ENCODE measurements around the gene STYXL2. TPM values are rescaled to one million over a fixed set of nuclear protein-coding genes. Genes with fewer than 3 reads are reported as not detected.

Gene STYXL2
- total and polyA plus RNA-seq, 10 donors: not detected

- Histone ChIP-seq H3K4me1 (peaks cover 12 to 21% (median 18%) of the 10 kb centered on the region in 6 donors), H3K36me3 (no peaks in the 10 kb centered on the region), H3K27ac (no peak overlapping the region), H3K9me3 (no peaks in the 10 kb centered on the region), H3K4me3 (no peak overlapping the region), H3K27me3 (replicated peaks in 1 of 7) (peaks cover 0 to 5% (median 0%) of the 10 kb centered on the region in 7 donors)
- TF ChIP-seq POLR2AphosphoS5 (IDR thresholded peaks at IDR 0.05): no peak
- no peak for TF ChIP-seq POLR2A (IDR thresholded peaks at IDR 0.05)
- TF ChIP-seq CTCF (IDR thresholded peaks at IDR 0.05 in 8 of 11, conservative IDR thresholded peaks at IDR 0.05 in 3 of 11): no peak
- 87 to 94% (median 89%) methylated on average over 5 of the region's 5 CpGs for WGBS, 5 donors
- intact Hi-C loops (cut with DNase I; ENCODE audit: low total_unique reads): no loop called here
- no peak for DNase-seq
These were observed 9.2 kb downstream of the STYXL2 start for GRCh38 chr1:167102906-167103573.

GRCh38 chr1:167104256-167104633 is 10.4 kb downstream of the STYXL2 start:
- intact Hi-C loops (cut with DNase I; ENCODE audit: low total_unique reads): no loop called here
- H3K27ac ChIP-seq: no peak overlapping the region
- peaks cover 12 to 27% (median 19%) of the 10 kb centered on the region in 6 donors for H3K4me1 ChIP-seq
- no peaks in the 10 kb centered on the region for H3K9me3 ChIP-seq
- 13 to 33% (median 19%) methylated on average over 6 of the region's 6 CpGs for WGBS, 5 donors
- TF ChIP-seq POLR2AphosphoS5 (IDR thresholded peaks at IDR 0.05): no peak
- TF ChIP-seq CTCF (IDR thresholded peaks at IDR 0.05 in 8 of 11, conservative IDR thresholded peaks at IDR 0.05 in 3 of 11): no peak
- TF ChIP-seq POLR2A (IDR thresholded peaks at IDR 0.05): no peak
- H3K4me3 ChIP-seq: no peak overlapping the region
- peaks cover 0 to 5% (median 0%) of the 10 kb centered on the region in 7 donors for H3K27me3 ChIP-seq (replicated peaks in 1 of 7)
- H3K36me3 ChIP-seq: no peaks in the 10 kb centered on the region
- no peak for DNase-seq

GRCh38 chr1:167105271-167106118 is 11.6 kb downstream of the STYXL2 start:
- Histone ChIP-seq H3K27me3 (replicated peaks in 1 of 7) (peaks cover 0 to 5% (median 0%) of the 10 kb centered on the region in 7 donors), H3K27ac (no peak overlapping the region), H3K4me3 (peak overlapping the region in 1 of 8 donors; percentile 19), H3K36me3 (no peaks in the 10 kb centered on the region), H3K4me1 (peaks cover 12 to 31% (median 19%) of the 10 kb centered on the region in 6 donors), H3K9me3 (peaks cover 0 to 12% (median 4%) of the 10 kb centered on the region in 8 donors)
- intact Hi-C loops (cut with DNase I; ENCODE audit: low total_unique reads): no loop called here
- 17 to 26% (median 23%) methylated on average over 12 of the region's 12 CpGs for WGBS, 5 donors
- DNase-seq: no peak
- no peak for TF ChIP-seq POLR2AphosphoS5 (IDR thresholded peaks at IDR 0.05)
- no peak for TF ChIP-seq CTCF (IDR thresholded peaks at IDR 0.05 in 8 of 11, conservative IDR thresholded peaks at IDR 0.05 in 3 of 11)
- no peak for TF ChIP-seq POLR2A (IDR thresholded peaks at IDR 0.05)

- TF ChIP-seq CTCF (IDR thresholded peaks at IDR 0.05 in 8 of 11, conservative IDR thresholded peaks at IDR 0.05 in 3 of 11) (no peak), POLR2AphosphoS5 (IDR thresholded peaks at IDR 0.05) (no peak), POLR2A (IDR thresholded peaks at IDR 0.05) (no peak)
- Histone ChIP-seq H3K36me3 (no peaks in the 10 kb centered on the region), H3K4me1 (peaks cover 12 to 31% (median 19%) of the 10 kb centered on the region in 6 donors), H3K4me3 (no peak overlapping the region), H3K27ac (no peak overlapping the region), H3K9me3 (peaks cover 0 to 18% (median 6%) of the 10 kb centered on the region in 8 donors), H3K27me3 (replicated peaks in 1 of 7) (peaks cover 0 to 5% (median 0%) of the 10 kb centered on the region in 7 donors)
- intact Hi-C loops (cut with DNase I; ENCODE audit: low total_unique reads): no loop called here
- no peak for DNase-seq
- 77 to 89% (median 82%) methylated on average over 4 of the region's 4 CpGs for WGBS, 5 donors
These were observed 12.2 kb downstream of the STYXL2 start for GRCh38 chr1:167106119-167106461.

Data from spleen (tissue), 11 donors.